Measurements from ENCODE around the gene CCDC154.

DNA sequence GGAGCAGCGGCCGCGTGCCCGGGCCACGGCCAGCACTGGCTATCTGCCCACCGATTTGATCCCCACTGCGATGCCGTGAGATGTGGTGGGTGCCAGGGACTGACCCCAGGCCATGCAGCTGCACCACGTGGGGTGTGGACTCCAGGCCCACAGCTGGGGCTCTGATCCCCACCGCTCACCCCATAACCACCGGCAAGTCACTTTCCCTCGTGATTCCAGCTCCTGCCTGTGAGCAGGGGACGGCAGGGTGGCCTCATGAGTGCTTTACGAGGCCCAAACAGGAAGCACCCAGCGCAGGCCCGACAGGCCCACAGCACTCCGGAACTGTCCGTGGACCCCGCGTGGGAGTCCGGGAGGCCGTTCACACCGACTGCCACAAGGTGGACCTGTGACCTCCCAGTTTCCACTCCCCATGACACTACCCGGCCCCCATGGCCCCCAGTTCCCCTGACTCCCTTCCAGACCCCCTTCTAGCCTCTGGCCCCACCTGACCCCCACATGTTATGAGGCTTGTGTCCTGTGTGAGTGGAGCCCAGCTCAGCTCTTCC, 43.8 kb upstream of the CCDC154 start:
- no peak for TF ChIP-seq FOS (IDR thresholded peaks at IDR 0.05; ENCODE audit: low read depth, low read length)
- TF ChIP-seq, protein P1, sequence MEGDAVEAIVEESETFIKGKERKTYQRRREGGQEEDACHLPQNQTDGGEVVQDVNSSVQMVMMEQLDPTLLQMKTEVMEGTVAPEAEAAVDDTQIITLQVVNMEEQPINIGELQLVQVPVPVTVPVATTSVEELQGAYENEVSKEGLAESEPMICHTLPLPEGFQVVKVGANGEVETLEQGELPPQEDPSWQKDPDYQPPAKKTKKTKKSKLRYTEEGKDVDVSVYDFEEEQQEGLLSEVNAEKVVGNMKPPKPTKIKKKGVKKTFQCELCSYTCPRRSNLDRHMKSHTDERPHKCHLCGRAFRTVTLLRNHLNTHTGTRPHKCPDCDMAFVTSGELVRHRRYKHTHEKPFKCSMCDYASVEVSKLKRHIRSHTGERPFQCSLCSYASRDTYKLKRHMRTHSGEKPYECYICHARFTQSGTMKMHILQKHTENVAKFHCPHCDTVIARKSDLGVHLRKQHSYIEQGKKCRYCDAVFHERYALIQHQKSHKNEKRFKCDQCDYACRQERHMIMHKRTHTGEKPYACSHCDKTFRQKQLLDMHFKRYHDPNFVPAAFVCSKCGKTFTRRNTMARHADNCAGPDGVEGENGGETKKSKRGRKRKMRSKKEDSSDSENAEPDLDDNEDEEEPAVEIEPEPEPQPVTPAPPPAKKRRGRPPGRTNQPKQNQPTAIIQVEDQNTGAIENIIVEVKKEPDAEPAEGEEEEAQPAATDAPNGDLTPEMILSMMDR (conservative IDR thresholded peaks at IDR 0.05; ENCODE audit: low read depth, low read length), result no peak
- TF ChIP-seq BHLHE40 (IDR thresholded peaks at IDR 0.05; ENCODE audit: low read depth, low read length), result no peak
- no peak for TF ChIP-seq POLR2A (IDR thresholded peaks at IDR 0.05; ENCODE audit: low read depth, low read length)
- TF ChIP-seq SMC3 (IDR thresholded peaks at IDR 0.05; ENCODE audit: low read depth, low read length), result no peak
- TF ChIP-seq RAD21 (IDR thresholded peaks at IDR 0.05; ENCODE audit: low read length), result no peak

All from IMR-90 (cell line).